Tibial artery (tissue), 4 donors: ENCODE data around the gene CRYL1.

ENCODE experiments used
- DNase-seq, 2 donors: peaks; one replicate each; pipeline ENCODE4 v3.0.0-alpha.2; 2019
- H3K27ac ChIP-seq, 2 donors: fragments of 200-600 bp; sonication (generic) in 1 of 2; 1 replicate in 1 of 2; 2 replicates in 1 of 2; pipeline ENCODE4 v1.5.1; 2018 to 2019; ENCODE audit warnings: mild to moderate bottlenecking in 1 of 2
- H3K27me3 ChIP-seq, 2 donors: fragments of 200-600 bp; sonication (generic) in 1 of 2; one replicate each; pipeline versions ENCODE4 v1.5.1 to v1.6.0; 2016 to 2019
- H3K36me3 ChIP-seq, 3 donors: fragments of 200-600 bp; sonication (generic) in 2 of 3; one replicate each; pipeline ENCODE4 v1.5.1; 2016 to 2019; ENCODE audit warnings: mild to moderate bottlenecking in 2 of 3
- H3K4me1 ChIP-seq, 4 donors: fragments of 200-600 bp; sonication (generic) in 2 of 4; 1 replicate in 3 of 4; 2 replicates in 1 of 4; pipeline ENCODE4 v1.5.1; 2016 to 2019
- H3K4me3 ChIP-seq, 2 donors: fragments of 200-600 bp; sonication (generic) in 1 of 2; 1 replicate in 1 of 2; 2 replicates in 1 of 2; pipeline ENCODE4 v1.5.1; 2018 to 2019; ENCODE audit warnings: mild to moderate bottlenecking in 2 of 2
- H3K9me3 ChIP-seq, 3 donors: fragments of 200-600 bp; sonication (generic) in 1 of 3; one replicate each; pipeline ENCODE4 v1.5.1; 2016 to 2019
- CTCF ChIP-seq, 2 experiments: fragments of 200-600 bp in 1 of 2; fragments of 450-650 bp in 1 of 2; IDR thresholded peaks; one replicate each; pipeline ENCODE4 v1.5.1; 2017 to 2019; ENCODE audit warnings: antibody characterized with exemption in 2 of 2, mild to moderate bottlenecking in 1 of 2, moderate library complexity in 1 of 2
- intact Hi-C: fragments of 100-400 bp; cut with DNase I; formaldehyde crosslinking; loops from one replicate; pipeline ENCODE4 v1.15.0; 2023; ENCODE audit warnings: low total_unique reads

Gene CRYL1

GRCh38 chr13:20567881-20568528 lies 42.3 kb upstream of the CRYL1 start:
- H3K4me3 ChIP-seq, result peak overlapping the region; percentile 73 to 80
- DNase-seq, result no peak
- intact Hi-C loops, result loop anchor here (5.0 kb wide), 1 partner anchor 41 kb away; the partner anchor contains the start of gene CRYL1
- H3K9me3 ChIP-seq, result peaks cover 0 to 6% (median 0%) of the 10 kb centered on the region in 3 donors
- H3K27ac ChIP-seq, result peak overlapping the region; percentile 89 to 93
- H3K4me1 ChIP-seq, result peaks cover 0 to 17% (median 4%) of the 10 kb centered on the region in 4 donors
- H3K27me3 ChIP-seq, result no peaks in the 10 kb centered on the region
- H3K36me3 ChIP-seq, result peaks cover 0 to 6% (median 0%) of the 10 kb centered on the region in 3 donors
- no peak for TF ChIP-seq CTCF (IDR thresholded peaks at IDR 0.05)

GRCh38 chr13:20566898-20567874 lies 41.5 kb upstream of the CRYL1 start, which contains the start of gene IFT88:
IFT88 (plus strand) TSS chr13:20567157; CDS start chr13:20574386, 7,229 bp downstream.
- Histone ChIP-seq H3K27me3 (no peaks in the 10 kb centered on the region), H3K4me3 (peak within 1 kb of the TSS; percentile 73 to 80), H3K27ac (peak within 1 kb of the TSS; percentile 89 to 93), H3K9me3 (peaks cover 0 to 6% (median 0%) of the 10 kb centered on the region in 3 donors), H3K4me1 (peaks cover 0 to 17% (median 4%) of the 10 kb centered on the region in 4 donors), H3K36me3 (peaks cover 0 to 2% (median 0%) of the 10 kb centered on the region in 3 donors)
- peak; percentile 85 to 94 for DNase-seq
- intact Hi-C loops, result loop anchor here (5.0 kb wide), 1 partner anchor 40 kb away; the partner anchor contains the start of gene CRYL1
- no peak for TF ChIP-seq CTCF (IDR thresholded peaks at IDR 0.05)

- TF ChIP-seq CTCF (IDR thresholded peaks at IDR 0.05), result no peak
- peak in 1 of 2 donors; percentile 46 for DNase-seq
- Histone ChIP-seq H3K27ac (peak overlapping the region; percentile 89 to 93), H3K27me3 (no peaks in the 10 kb centered on the region), H3K4me3 (peak overlapping the region; percentile 73 to 80), H3K4me1 (peaks cover 0 to 17% (median 4%) of the 10 kb centered on the region in 4 donors), H3K9me3 (peaks cover 0 to 6% (median 0%) of the 10 kb centered on the region in 3 donors), H3K36me3 (no peaks in the 10 kb centered on the region)
- intact Hi-C loops, result loop anchor here (5.0 kb wide), 1 partner anchor 39 kb away; the partner anchor contains the start of gene CRYL1
Observed at GRCh38 chr13:20566468-20566897, 40.8 kb upstream of the CRYL1 start.

- intact Hi-C loops, result loop anchor here (5.0 kb wide), 1 partner anchor 38 kb away; the partner anchor contains the start of gene CRYL1
- no peak for DNase-seq
- no peaks in the 10 kb centered on the region for H3K36me3 ChIP-seq
- peaks cover 0 to 17% (median 4%) of the 10 kb centered on the region in 4 donors for H3K4me1 ChIP-seq
- no peak overlapping the region for H3K27ac ChIP-seq
- H3K9me3 ChIP-seq, result peaks cover 0 to 6% (median 0%) of the 10 kb centered on the region in 3 donors
- no peak for TF ChIP-seq CTCF (IDR thresholded peaks at IDR 0.05)
- H3K4me3 ChIP-seq, result no peak overlapping the region
- H3K27me3 ChIP-seq, result no peaks in the 10 kb centered on the region
Observed at GRCh38 chr13:20565115-20565736, 39.6 kb upstream of the CRYL1 start.

GRCh38 chr13:20561741-20562140 lies 36.1 kb upstream of the CRYL1 start:
- H3K27me3 ChIP-seq, result no peaks in the 10 kb centered on the region
- H3K4me1 ChIP-seq, result peaks cover 0 to 7% (median 0%) of the 10 kb centered on the region in 4 donors
- H3K9me3 ChIP-seq, result peaks cover 0 to 6% (median 0%) of the 10 kb centered on the region in 3 donors
- no peak for TF ChIP-seq CTCF (IDR thresholded peaks at IDR 0.05)
- intact Hi-C loops, result no loop called here
- H3K27ac ChIP-seq, result no peak overlapping the region
- no peak for DNase-seq
- no peaks in the 10 kb centered on the region for H3K36me3 ChIP-seq
- no peak overlapping the region for H3K4me3 ChIP-seq
